Activated CD8-positive, alpha-beta memory T cell treated with anti-CD3 and anti-CD28 coated beads for 36 hours (primary cell): Measurements from ENCODE around the gene NPIPA8. TPM values are rescaled to one million over a fixed set of nuclear protein-coding genes. Genes with fewer than 3 reads are reported as not detected.
"Not testable (repeated sequence)": the region's sequence is repeated elsewhere in the genome, so short reads cannot be mapped to it uniquely, and the experiment has no call there.

Source experiments
- CTCF ChIA-PET: fragments of 350-600 bp; sonication (Branson Sonifier 250); formaldehyde crosslinking; loops from one replicate; lab custom pipeline; 2021; ENCODE audit warnings: antibody characterized with exemption; lab: Charles Lee
- POLR2A ChIA-PET: fragments of 350-600 bp; sonication (Branson Sonifier 250); formaldehyde crosslinking; loops from one replicate; lab custom pipeline; 2021; ENCODE audit warnings: antibody characterized with exemption; lab: Charles Lee
- total RNA-seq, 2 experiments: library from RNA; stranded (reverse); gene quantifications; one replicate each; pipeline ENCODE4 v1.2.3, GENCODE V29; 2021

The NPIPA8 gene
- total RNA-seq: 10 to 100 TPM in 1 of 2 experiments, 1 to 10 TPM in 1; 7.0 to 11.2 TPM

- POLR2A ChIA-PET, CTCF ChIA-PET: not testable (repeated sequence)
Observed at GRCh38 chr16:18336636-18337035, at the start of gene NPIPA8. TSS of gene NPIPA8 (minus strand) at chr16:18336736. CDS start at chr16:18332662, 4,074 bp downstream.

GRCh38 chr16:18385285-18385684, 48.7 kb upstream of the NPIPA8 start:
- POLR2A ChIA-PET, CTCF ChIA-PET: not testable (repeated sequence)

GRCh38 chr16:18384869-18385268, 48.3 kb upstream of the NPIPA8 start:
- CTCF ChIA-PET, POLR2A ChIA-PET: not testable (repeated sequence)

GRCh38 chr16:18384098-18384636, 47.6 kb upstream of the NPIPA8 start:
- CTCF ChIA-PET, POLR2A ChIA-PET: not testable (repeated sequence)

- POLR2A ChIA-PET, CTCF ChIA-PET: not testable (repeated sequence)
Observed at GRCh38 chr16:18382696-18383095, 46.2 kb upstream of the NPIPA8 start.

- POLR2A ChIA-PET, CTCF ChIA-PET: not testable (repeated sequence)
Observed at GRCh38 chr16:18347742-18348141, 11.2 kb upstream of the NPIPA8 start.

- CTCF ChIA-PET, POLR2A ChIA-PET: not testable (repeated sequence)
Observed at GRCh38 chr16:18346993-18347392, 10.5 kb upstream of the NPIPA8 start.

- CTCF ChIA-PET, POLR2A ChIA-PET: not testable (repeated sequence)
Observed at GRCh38 chr16:18344634-18345033, 8.1 kb upstream of the NPIPA8 start.

GRCh38 chr16:18341986-18342385, 5.5 kb upstream of the NPIPA8 start:
- POLR2A ChIA-PET, CTCF ChIA-PET: not testable (repeated sequence)

GRCh38 chr16:18341417-18341960, 5.0 kb upstream of the NPIPA8 start:
- CTCF ChIA-PET, POLR2A ChIA-PET: not testable (repeated sequence)

GRCh38 chr16:18339210-18339609, 2.7 kb upstream of the NPIPA8 start:
- POLR2A ChIA-PET: not testable (repeated sequence)

GRCh38 chr16:18311811-18312210, 24.7 kb downstream of the NPIPA8 start:
- POLR2A ChIA-PET, CTCF ChIA-PET: not testable (repeated sequence)

More at GRCh38 chr16:18339210-18339609, 2.7 kb upstream of the NPIPA8 start:
- CTCF ChIA-PET: not testable (repeated sequence)

GRCh38 chr16:18309159-18309558, 27.4 kb downstream of the NPIPA8 start:
- CTCF ChIA-PET, POLR2A ChIA-PET: not testable (repeated sequence)

GRCh38 chr16:18307241-18307640, 29.3 kb downstream of the NPIPA8 start:
- CTCF ChIA-PET, POLR2A ChIA-PET: not testable (repeated sequence)

GRCh38 chr16:18306066-18306465, 30.5 kb downstream of the NPIPA8 start:
- CTCF ChIA-PET, POLR2A ChIA-PET: not testable (repeated sequence)

GRCh38 chr16:18303059-18303706, 33.4 kb downstream of the NPIPA8 start:
- POLR2A ChIA-PET, CTCF ChIA-PET: not testable (repeated sequence)

- POLR2A ChIA-PET, CTCF ChIA-PET: not testable (repeated sequence)
Observed at GRCh38 chr16:18297714-18298113, 38.8 kb downstream of the NPIPA8 start.

GRCh38 chr16:18296931-18297330, 39.6 kb downstream of the NPIPA8 start:
- POLR2A ChIA-PET: not testable (repeated sequence)

GRCh38 chr16:18294371-18294770, 42.2 kb downstream of the NPIPA8 start:
- POLR2A ChIA-PET, CTCF ChIA-PET: not testable (repeated sequence)

More at GRCh38 chr16:18296931-18297330, 39.6 kb downstream of the NPIPA8 start:
- CTCF ChIA-PET: not testable (repeated sequence)

GRCh38 chr16:18293337-18293956, 43.1 kb downstream of the NPIPA8 start:
- CTCF ChIA-PET, POLR2A ChIA-PET: not testable (repeated sequence)

GRCh38 chr16:18290959-18291358, 45.6 kb downstream of the NPIPA8 start:
- CTCF ChIA-PET, POLR2A ChIA-PET: not testable (repeated sequence)
